Hematopoietic multipotent progenitor cell treated with erythropoietin and hydrocortisone succinate and interleukin-3 and kit ligand, for 8 days (in vitro differentiated cells): Measurements from ENCODE around the gene NT5DC1.

Source experiments
- DNase-seq: peaks from one replicate; pipeline ENCODE4 v3.0.0-alpha.2; 2015

Gene NT5DC1

GRCh38 chr6:116201538-116201937 is 100.9 kb downstream of the NT5DC1 start:
- no peak for DNase-seq

- DNase-seq: no peak
Observed at GRCh38 chr6:116205281-116205680, 104.6 kb downstream of the NT5DC1 start.

- peak; percentile 13 for DNase-seq
Observed at GRCh38 chr6:116206231-116206903, 105.7 kb downstream of the NT5DC1 start.

GRCh38 chr6:116208056-116208785 is 107.6 kb downstream of the NT5DC1 start:
- no peak for DNase-seq

GRCh38 chr6:116210316-116210715 is 109.7 kb downstream of the NT5DC1 start:
- DNase-seq: no peak

- peak; percentile 4 for DNase-seq
Observed at GRCh38 chr6:116210750-116211425, 110.2 kb downstream of the NT5DC1 start.

GRCh38 chr6:116214681-116215080 is 114.0 kb downstream of the NT5DC1 start:
- peak; percentile 50 for DNase-seq

- DNase-seq: no peak
Observed at GRCh38 chr6:116215414-116215813, 114.8 kb downstream of the NT5DC1 start.

- peak; percentile 78 for DNase-seq
Observed at GRCh38 chr6:116217069-116217468, 116.4 kb downstream of the NT5DC1 start.

GRCh38 chr6:116218172-116218633 is 117.5 kb downstream of the NT5DC1 start:
- DNase-seq: peak; percentile 42

GRCh38 chr6:116218866-116219265 is 118.2 kb downstream of the NT5DC1 start:
- no peak for DNase-seq

GRCh38 chr6:116221067-116221466 is 120.4 kb downstream of the NT5DC1 start:
- DNase-seq: no peak

- DNase-seq: no peak
Observed at GRCh38 chr6:116221911-116222310, 121.3 kb downstream of the NT5DC1 start.

GRCh38 chr6:116223355-116223754 is 122.7 kb downstream of the NT5DC1 start:
- DNase-seq: no peak

- peak; percentile 19 for DNase-seq
Observed at GRCh38 chr6:116229287-116229913, 128.7 kb downstream of the NT5DC1 start.

- no peak for DNase-seq
Observed at GRCh38 chr6:116234689-116235088, 134.0 kb downstream of the NT5DC1 start.

- DNase-seq: no peak
Observed at GRCh38 chr6:116238083-116238482, 137.4 kb downstream of the NT5DC1 start.

- DNase-seq: no peak
Observed at GRCh38 chr6:116239256-116239655, 138.6 kb downstream of the NT5DC1 start.

- no peak for DNase-seq
Observed at GRCh38 chr6:116239856-116240255, 139.2 kb downstream of the NT5DC1 start.

GRCh38 chr6:116244284-116244683 is 143.6 kb downstream of the NT5DC1 start:
- DNase-seq: no peak

GRCh38 chr6:116246089-116246488 is 145.4 kb downstream of the NT5DC1 start:
- DNase-seq: no peak

GRCh38 chr6:116247285-116247684 is 146.6 kb downstream of the NT5DC1 start:
- DNase-seq: no peak

- DNase-seq: no peak
Observed at GRCh38 chr6:116248577-116248976, 147.9 kb downstream of the NT5DC1 start.
